Glutamatergic neuron (in vitro differentiated cells): ENCODE results near the gene RRAS2. TPM values are rescaled to one million over a fixed set of nuclear protein-coding genes. Genes with fewer than 3 reads are reported as not detected.

ENCODE experiments used
- DNase-seq: peaks from one replicate; pipeline ENCODE4 v3.0.0; 2022
- H3K27ac Mint-ChIP-seq: one replicate; pipeline ENCODE4 v1.8.0; 2020; ENCODE audit warnings: mild to moderate bottlenecking, mixed read lengths, inconsistent platforms; ENCODE audit not compliant: unreplicated experiment
- H3K27me3 Mint-ChIP-seq: one replicate; pipeline ENCODE4 v1.8.0; 2020; ENCODE audit warnings: mild to moderate bottlenecking, moderate library complexity, mixed read lengths, inconsistent platforms; ENCODE audit not compliant: unreplicated experiment
- H3K36me3 Mint-ChIP-seq: one replicate; pipeline ENCODE4 v1.8.0; 2020; ENCODE audit warnings: mild to moderate bottlenecking, mixed read lengths, inconsistent platforms; ENCODE audit not compliant: unreplicated experiment
- H3K4me1 Mint-ChIP-seq: one replicate; pipeline ENCODE4 v1.8.0; 2020; ENCODE audit warnings: mild to moderate bottlenecking, low read depth, mixed read lengths, inconsistent platforms; ENCODE audit not compliant: unreplicated experiment
- H3K4me3 Mint-ChIP-seq: one replicate; pipeline ENCODE4 v1.8.0; 2020; ENCODE audit warnings: mild to moderate bottlenecking, mixed read lengths, inconsistent platforms; ENCODE audit not compliant: unreplicated experiment
- H3K9me3 Mint-ChIP-seq: one replicate; pipeline ENCODE4 v1.8.0; 2020; ENCODE audit warnings: mild to moderate bottlenecking, moderate library complexity, mixed read lengths, inconsistent platforms; ENCODE audit not compliant: unreplicated experiment
- total RNA-seq: library from RNA; stranded (reverse); fragmentation: NEBNext Ultra II Directional; extraction: Animal tissue kit (Norgen Biotek cat#: 25700); gene quantifications from one replicate; pipeline ENCODE4 v1.2.1, GENCODE V29; 2021; ENCODE audit not compliant: unreplicated experiment
- TF ChIP-seq, protein P1 (sequence below): fragments of 200-600 bp; sonication (generic); IDR thresholded peaks from one replicate; pipeline ENCODE4 v1.5.0; 2021; ENCODE audit not compliant: partially characterized antibody, unreplicated experiment

RRAS2 gene
- total RNA-seq, 1 donor from 2014 or later: 20.8 TPM

DNA sequence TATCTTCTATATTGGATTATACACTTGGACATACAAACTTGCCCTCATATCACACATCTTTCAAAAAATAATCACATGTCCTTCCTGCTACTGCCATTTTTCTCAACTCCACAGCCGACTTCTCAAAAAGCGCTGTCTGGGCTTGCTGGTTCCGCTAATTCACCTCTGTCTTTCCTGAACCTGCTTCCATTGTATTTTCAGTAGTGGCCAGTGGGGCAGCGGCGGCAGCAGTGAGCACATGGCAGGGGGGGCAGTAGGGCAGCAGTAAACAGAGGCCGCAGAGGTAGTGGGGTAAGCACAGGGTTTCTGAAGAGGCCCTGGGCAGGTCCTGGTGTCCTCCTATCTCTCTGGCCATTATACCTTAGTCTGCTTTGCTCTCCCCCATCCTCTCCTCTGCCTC, 126.3 kb downstream of the RRAS2 start:
- Mint-ChIP-seq H3K4me1 (no peaks in the 10 kb centered on the region), H3K4me3 (no peak overlapping the region), H3K27me3 (no peaks in the 10 kb centered on the region), H3K9me3 (peaks cover 2% of the 10 kb centered on the region), H3K27ac (no peak overlapping the region), H3K36me3 (peaks cover 5% of the 10 kb centered on the region)
- no peak for DNase-seq
- TF ChIP-seq, protein P1, sequence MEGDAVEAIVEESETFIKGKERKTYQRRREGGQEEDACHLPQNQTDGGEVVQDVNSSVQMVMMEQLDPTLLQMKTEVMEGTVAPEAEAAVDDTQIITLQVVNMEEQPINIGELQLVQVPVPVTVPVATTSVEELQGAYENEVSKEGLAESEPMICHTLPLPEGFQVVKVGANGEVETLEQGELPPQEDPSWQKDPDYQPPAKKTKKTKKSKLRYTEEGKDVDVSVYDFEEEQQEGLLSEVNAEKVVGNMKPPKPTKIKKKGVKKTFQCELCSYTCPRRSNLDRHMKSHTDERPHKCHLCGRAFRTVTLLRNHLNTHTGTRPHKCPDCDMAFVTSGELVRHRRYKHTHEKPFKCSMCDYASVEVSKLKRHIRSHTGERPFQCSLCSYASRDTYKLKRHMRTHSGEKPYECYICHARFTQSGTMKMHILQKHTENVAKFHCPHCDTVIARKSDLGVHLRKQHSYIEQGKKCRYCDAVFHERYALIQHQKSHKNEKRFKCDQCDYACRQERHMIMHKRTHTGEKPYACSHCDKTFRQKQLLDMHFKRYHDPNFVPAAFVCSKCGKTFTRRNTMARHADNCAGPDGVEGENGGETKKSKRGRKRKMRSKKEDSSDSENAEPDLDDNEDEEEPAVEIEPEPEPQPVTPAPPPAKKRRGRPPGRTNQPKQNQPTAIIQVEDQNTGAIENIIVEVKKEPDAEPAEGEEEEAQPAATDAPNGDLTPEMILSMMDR: peak; percentile 24

DNA sequence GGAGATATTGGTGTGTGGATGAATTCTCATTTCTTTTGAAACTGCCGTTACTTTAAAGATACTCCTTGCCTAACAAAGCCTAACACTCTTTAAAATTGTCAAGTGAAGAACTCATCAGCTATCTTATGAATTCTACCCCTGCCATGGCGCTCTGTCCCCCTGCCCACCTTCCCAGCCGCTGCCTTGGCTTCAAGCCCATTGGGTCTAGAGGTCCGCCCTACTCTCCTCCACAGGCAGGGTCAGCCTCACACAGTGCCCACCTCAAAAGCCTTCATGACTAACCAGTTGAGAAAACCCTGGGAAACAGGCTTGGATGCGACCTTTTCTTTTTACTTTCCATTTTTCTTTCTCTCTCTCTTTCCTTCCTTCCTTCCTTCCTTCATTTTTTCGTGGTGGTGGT, 128.6 kb downstream of the RRAS2 start:
- Mint-ChIP-seq H3K4me3 (no peak overlapping the region), H3K36me3 (peaks cover 10% of the 10 kb centered on the region), H3K27ac (no peak overlapping the region), H3K4me1 (no peaks in the 10 kb centered on the region), H3K27me3 (no peaks in the 10 kb centered on the region), H3K9me3 (no peaks in the 10 kb centered on the region)
- TF ChIP-seq, protein P1: no peak
- DNase-seq: no peak

DNA sequence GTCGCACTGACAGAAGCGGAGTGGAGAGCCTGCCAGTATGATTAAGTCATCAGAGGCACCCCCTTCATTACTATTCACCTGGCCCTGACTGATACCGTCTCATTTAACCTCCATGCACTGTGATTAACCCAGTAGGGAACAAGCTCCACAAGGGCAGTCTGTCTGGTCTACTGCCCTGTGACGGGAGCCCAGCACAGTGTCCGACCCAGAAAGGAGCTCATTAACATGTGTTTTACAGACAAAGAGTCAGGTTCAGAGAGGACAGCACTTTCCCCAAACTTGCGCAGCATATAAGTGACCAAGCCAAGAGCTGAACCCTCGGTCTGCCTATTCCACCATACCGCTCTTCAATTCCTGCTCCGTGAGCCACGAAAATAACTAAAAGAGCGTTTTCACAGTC, 129.5 kb downstream of the RRAS2 start:
- Mint-ChIP-seq H3K4me1 (no peaks in the 10 kb centered on the region), H3K36me3 (peaks cover 10% of the 10 kb centered on the region), H3K27ac (no peak overlapping the region), H3K4me3 (no peak overlapping the region), H3K9me3 (no peaks in the 10 kb centered on the region), H3K27me3 (no peaks in the 10 kb centered on the region)
- TF ChIP-seq, protein P1: no peak
- DNase-seq: no peak

GRCh38 chr11:14228356-14228755, 130.6 kb downstream of the RRAS2 start:
- TF ChIP-seq, protein P1: no peak
- Mint-ChIP-seq H3K4me3 (no peak overlapping the region), H3K9me3 (no peaks in the 10 kb centered on the region), H3K4me1 (no peaks in the 10 kb centered on the region), H3K27me3 (peaks cover 2% of the 10 kb centered on the region), H3K36me3 (peaks cover 10% of the 10 kb centered on the region), H3K27ac (no peak overlapping the region)
- no peak for DNase-seq

Other genes with a start within 250 kb of the RRAS2 start
- gene COPB1, start 140.6 kb upstream of the RRAS2 start, total RNA-seq: 99.4 TPM
- 137 TPM for gene PSMA1, start 161.2 kb upstream of the RRAS2 start, total RNA-seq